Thoracic aorta (tissue), 2 donors: ENCODE measurements around the gene PITX2. TPM values are rescaled to one million over a fixed set of nuclear protein-coding genes. Genes with fewer than 3 reads are reported as not detected.

Source experiments
- ATAC-seq: fragments of 150-250 bp; one replicate; pipeline ENCODE4 v1.8.0; 2017; ENCODE audit warnings: low read depth; ENCODE audit not compliant: insufficient number of reproducible peaks, low FRiP score
- DNase-seq: peaks from one replicate; pipeline ENCODE4 v3.0.0-alpha.2; 2020; ENCODE audit warnings: low spot score
- H3K27ac ChIP-seq, 2 donors: fragments of 200-600 bp; sonication (generic); 1 replicate in 1 of 2; 2 replicates in 1 of 2; pipeline ENCODE4 v1.5.1; 2016; ENCODE audit warnings: mild to moderate bottlenecking in 2 of 2, moderate library complexity in 2 of 2
- H3K27me3 ChIP-seq: fragments of 200-600 bp; sonication (generic); replicated peaks from 2 replicates; pipeline ENCODE4 v1.6.0; 2016; ENCODE audit warnings: mild to moderate bottlenecking; ENCODE audit not compliant: insufficient read depth
- H3K36me3 ChIP-seq: fragments of 200-600 bp; sonication (generic); one replicate; pipeline ENCODE4 v1.5.1; 2016
- H3K4me1 ChIP-seq, 2 donors: fragments of 200-600 bp; sonication (generic); 1 replicate in 1 of 2; 2 replicates in 1 of 2; pipeline versions ENCODE4 v1.5.1 to v1.6.0; 2016; ENCODE audit warnings: low read depth in 2 of 2, mild to moderate bottlenecking in 1 of 2; ENCODE audit not compliant: control insufficient read depth in 1 of 2
- H3K4me3 ChIP-seq: fragments of 200-600 bp; sonication (generic); 2 replicates; pipeline ENCODE4 v1.5.1; 2016; ENCODE audit warnings: mild to moderate bottlenecking
- H3K9me3 ChIP-seq: fragments of 200-600 bp; sonication (generic); 2 replicates; pipeline ENCODE4 v1.5.1; 2016
- CTCF ChIP-seq: fragments of 200-600 bp; sonication (generic); IDR thresholded peaks from one replicate; pipeline ENCODE4 v1.5.1; 2019; ENCODE audit warnings: antibody characterized with exemption
- total RNA-seq, 2 donors: library from RNA; depleted of rRNA; stranded (reverse); fragments of >200 nt; gene quantifications; one replicate each; pipeline versions ENCODE4 v1.1.0 to v1.2.3, GENCODE V29; 2016

The PITX2 gene
- total RNA-seq, 2 donors from 2014 or later, result not detected

- ATAC-seq (no peak), DNase-seq (no peak)
- Histone ChIP-seq H3K27me3 (peaks cover 35% of the 10 kb centered on the region), H3K36me3 (no peaks in the 10 kb centered on the region), H3K9me3 (no peaks in the 10 kb centered on the region), H3K27ac (no peak overlapping the region), H3K4me3 (peak overlapping the region; percentile 68), H3K4me1 (peaks cover 26 to 27% of the 10 kb centered on the region in 2 donors)
- no peak for TF ChIP-seq CTCF
These were observed 782 bp downstream of the PITX2 start for GRCh38 chr4:110621839-110622751.

- Histone ChIP-seq H3K4me1 (peaks cover 26 to 27% of the 10 kb centered on the region in 2 donors), H3K9me3 (no peaks in the 10 kb centered on the region), H3K27me3 (peaks cover 41% of the 10 kb centered on the region), H3K27ac (no peak overlapping the region), H3K4me3 (peak overlapping the region; percentile 68), H3K36me3 (no peaks in the 10 kb centered on the region)
- DNase-seq (no peak), ATAC-seq (no peak)
- no peak for TF ChIP-seq CTCF
These were observed 1.5 kb downstream of the PITX2 start for GRCh38 chr4:110621328-110621812.

GRCh38 chr4:110620691-110621327 lies 2.1 kb downstream of the PITX2 start:
- no peaks in the 10 kb centered on the region for H3K9me3 ChIP-seq
- H3K36me3 ChIP-seq, result no peaks in the 10 kb centered on the region
- ATAC-seq (no peak), DNase-seq (no peak)
- peaks cover 26 to 27% of the 10 kb centered on the region in 2 donors for H3K4me1 ChIP-seq
- TF ChIP-seq CTCF, result no peak
- no peak overlapping the region for H3K27ac ChIP-seq
- H3K27me3 ChIP-seq, result peaks cover 46% of the 10 kb centered on the region
- H3K4me3 ChIP-seq, result peak overlapping the region; percentile 68

GRCh38 chr4:110620322-110620690 lies 2.6 kb downstream of the PITX2 start:
- ATAC-seq (no peak), DNase-seq (no peak)
- TF ChIP-seq CTCF, result no peak
- Histone ChIP-seq H3K27me3 (peaks cover 49% of the 10 kb centered on the region), H3K4me1 (peaks cover 26 to 27% of the 10 kb centered on the region in 2 donors), H3K36me3 (no peaks in the 10 kb centered on the region), H3K27ac (no peak overlapping the region), H3K9me3 (no peaks in the 10 kb centered on the region), H3K4me3 (no peak overlapping the region)

- peaks cover 26 to 27% of the 10 kb centered on the region in 2 donors for H3K4me1 ChIP-seq
- peaks cover 54% of the 10 kb centered on the region for H3K27me3 ChIP-seq
- no peak overlapping the region for H3K27ac ChIP-seq
- H3K9me3 ChIP-seq, result no peaks in the 10 kb centered on the region
- DNase-seq (no peak), ATAC-seq (no peak)
- H3K36me3 ChIP-seq, result no peaks in the 10 kb centered on the region
- no peak for TF ChIP-seq CTCF
- H3K4me3 ChIP-seq, result peak overlapping the region; percentile 21
These were observed 3.2 kb downstream of the PITX2 start for GRCh38 chr4:110619463-110620247.
